SU-DHL-6 (cell line): ENCODE data around the gene PRSS21.

Experiments
- H2AFZ ChIP-seq: fragments of 200-600 bp; sonication (generic); 2 replicates; pipeline ENCODE4 v1.6.1; 2014; ENCODE audit warnings: low read depth, mild to moderate bottlenecking, moderate library complexity, mixed read lengths, antibody characterized with exemption, low read length; ENCODE audit not compliant: severe bottlenecking
- H3F3A ChIP-seq: fragments of 200-600 bp; shearing (Covaris generic); 2 replicates; pipeline ENCODE4 v1.6.0; 2016; ENCODE audit warnings: antibody characterized with exemption, mild to moderate bottlenecking; ENCODE audit not compliant: insufficient read depth
- H3K27ac ChIP-seq: fragments of 200-600 bp; sonication (generic); 2 replicates; pipeline ENCODE4 v1.5.1; 2016; ENCODE audit warnings: low read depth, mild to moderate bottlenecking, low read length, moderate library complexity, mixed read lengths
- H3K27me3 ChIP-seq: fragments of 200-600 bp; sonication (generic), shearing (Covaris generic); 2 replicates; pipeline ENCODE4 v1.6.0; 2014; ENCODE audit warnings: mild to moderate bottlenecking, low read length
- H3K36me3 ChIP-seq: fragments of 200-600 bp; sonication (generic); 2 replicates; pipeline ENCODE4 v1.6.1; 2014; ENCODE audit warnings: mild to moderate bottlenecking, low read length, mixed read lengths
- H3K4me2 ChIP-seq: fragments of 300-600, 200-600 bp; shearing (Covaris generic), sonication (generic); 2 replicates; pipeline ENCODE4 v1.6.0; 2014; ENCODE audit warnings: low read length, low read depth, mild to moderate bottlenecking; ENCODE audit not compliant: poor library complexity, severe bottlenecking
- H3K4me3 ChIP-seq: fragments of 200-600 bp; sonication (generic); 2 replicates; pipeline ENCODE4 v1.5.1; 2014; ENCODE audit warnings: antibody characterized with exemption, low read length, mild to moderate bottlenecking, mixed read lengths; ENCODE audit not compliant: insufficient read depth, poor library complexity, severe bottlenecking
- H3K79me2 ChIP-seq: fragments of 200-600 bp; sonication (generic); 2 replicates; pipeline ENCODE4 v1.6.1; 2014; ENCODE audit warnings: mild to moderate bottlenecking, low read length, moderate library complexity; ENCODE audit not compliant: insufficient read depth
- H3K9ac ChIP-seq: fragments of 200-600 bp; sonication (generic); 2 replicates; pipeline ENCODE4 v1.7.0; 2014; ENCODE audit warnings: mild to moderate bottlenecking, low read length
- H3K9me2 ChIP-seq: fragments of 200-600 bp; sonication (generic); replicated peaks from 2 replicates; pipeline ENCODE4 v1.6.1; 2014; ENCODE audit warnings: low read length; ENCODE audit not compliant: insufficient read depth
- H3K9me3 ChIP-seq: fragments of 200-600 bp; sonication (generic); 2 replicates; pipeline ENCODE4 v1.6.1; 2014; ENCODE audit warnings: low read length, mixed read lengths; ENCODE audit not compliant: insufficient read depth
- H4K20me1 ChIP-seq: fragments of 200-600 bp; sonication (generic); 2 replicates; pipeline ENCODE4 v1.6.1; 2014; ENCODE audit warnings: low read depth, mild to moderate bottlenecking, antibody characterized with exemption, low read length, moderate library complexity, mixed read lengths
- EZH2phosphoT487 ChIP-seq: fragments of 200-600 bp; sonication (generic), shearing (Covaris generic); conservative IDR thresholded peaks from 2 replicates; pipeline ENCODE4 v1.6.1; 2018; ENCODE audit warnings: mild to moderate bottlenecking, antibody characterized with exemption, low read length, moderate library complexity, mixed read lengths
- TF ChIP-seq, protein P1 (sequence below): fragments of 200-600 bp; sonication (generic); IDR thresholded peaks from one replicate; pipeline ENCODE4 v1.5.1; 2017; ENCODE audit warnings: antibody characterized with exemption, mild to moderate bottlenecking, low read length, moderate library complexity; ENCODE audit not compliant: insufficient read depth, poor library complexity, severe bottlenecking

The PRSS21 gene, protein sequence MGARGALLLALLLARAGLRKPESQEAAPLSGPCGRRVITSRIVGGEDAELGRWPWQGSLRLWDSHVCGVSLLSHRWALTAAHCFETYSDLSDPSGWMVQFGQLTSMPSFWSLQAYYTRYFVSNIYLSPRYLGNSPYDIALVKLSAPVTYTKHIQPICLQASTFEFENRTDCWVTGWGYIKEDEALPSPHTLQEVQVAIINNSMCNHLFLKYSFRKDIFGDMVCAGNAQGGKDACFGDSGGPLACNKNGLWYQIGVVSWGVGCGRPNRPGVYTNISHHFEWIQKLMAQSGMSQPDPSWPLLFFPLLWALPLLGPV

DNA sequence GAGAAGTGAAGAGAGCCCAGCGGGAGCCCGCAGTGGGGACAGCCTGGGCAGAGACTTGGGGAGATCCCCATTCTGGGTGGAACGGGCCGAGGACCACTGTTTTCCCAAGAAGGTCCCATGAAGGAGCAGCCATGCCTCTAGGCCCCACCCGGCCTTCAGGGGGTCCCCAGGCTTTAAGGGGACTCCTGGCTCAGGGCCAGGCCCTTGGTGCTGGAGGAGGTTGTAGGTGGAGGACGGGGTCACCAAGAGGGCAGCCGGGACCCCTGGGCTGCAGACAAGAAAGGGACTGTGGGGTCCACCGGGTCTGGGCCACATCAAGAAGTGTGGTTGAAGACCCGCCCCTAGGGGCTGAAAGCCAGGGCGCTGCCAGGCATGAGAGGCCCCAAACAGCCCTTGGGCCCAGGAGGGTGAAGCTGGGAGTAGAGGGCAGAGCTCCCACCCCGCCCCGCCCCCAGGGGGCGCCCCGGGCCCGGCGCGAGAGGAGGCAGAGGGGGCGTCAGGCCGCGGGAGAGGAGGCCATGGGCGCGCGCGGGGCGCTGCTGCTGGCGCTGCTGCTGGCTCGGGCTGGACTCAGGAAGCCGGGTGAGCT lies at the start of gene PRSS21:
Gene PRSS21 (plus strand): TSS at position 487 of the 589 bp plus-strand sequence. CDS start 32 bp downstream, at position 519.
- H3K9me3 ChIP-seq, result no peaks in the 10 kb centered on the region
- no peaks in the 10 kb centered on the region for H3K9me2 ChIP-seq
- no peaks in the 10 kb centered on the region for H4K20me1 ChIP-seq
- H3K9ac ChIP-seq, result no peak within 1 kb of the TSS
- H3K27me3 ChIP-seq, result no peaks in the 10 kb centered on the region
- no peaks in the 10 kb centered on the region for H3K79me2 ChIP-seq
- H3K27ac ChIP-seq, result no peak within 1 kb of the TSS
- no peak within 1 kb of the TSS for H3K4me2 ChIP-seq
- TF ChIP-seq EZH2phosphoT487, result no peak
- TF ChIP-seq, protein P1, sequence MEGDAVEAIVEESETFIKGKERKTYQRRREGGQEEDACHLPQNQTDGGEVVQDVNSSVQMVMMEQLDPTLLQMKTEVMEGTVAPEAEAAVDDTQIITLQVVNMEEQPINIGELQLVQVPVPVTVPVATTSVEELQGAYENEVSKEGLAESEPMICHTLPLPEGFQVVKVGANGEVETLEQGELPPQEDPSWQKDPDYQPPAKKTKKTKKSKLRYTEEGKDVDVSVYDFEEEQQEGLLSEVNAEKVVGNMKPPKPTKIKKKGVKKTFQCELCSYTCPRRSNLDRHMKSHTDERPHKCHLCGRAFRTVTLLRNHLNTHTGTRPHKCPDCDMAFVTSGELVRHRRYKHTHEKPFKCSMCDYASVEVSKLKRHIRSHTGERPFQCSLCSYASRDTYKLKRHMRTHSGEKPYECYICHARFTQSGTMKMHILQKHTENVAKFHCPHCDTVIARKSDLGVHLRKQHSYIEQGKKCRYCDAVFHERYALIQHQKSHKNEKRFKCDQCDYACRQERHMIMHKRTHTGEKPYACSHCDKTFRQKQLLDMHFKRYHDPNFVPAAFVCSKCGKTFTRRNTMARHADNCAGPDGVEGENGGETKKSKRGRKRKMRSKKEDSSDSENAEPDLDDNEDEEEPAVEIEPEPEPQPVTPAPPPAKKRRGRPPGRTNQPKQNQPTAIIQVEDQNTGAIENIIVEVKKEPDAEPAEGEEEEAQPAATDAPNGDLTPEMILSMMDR, result no peak
- no peaks in the 10 kb centered on the region for H3K36me3 ChIP-seq
- H2AFZ ChIP-seq, result no peak within 1 kb of the TSS
- H3F3A ChIP-seq, result no peaks in the 10 kb centered on the region
- no peak within 1 kb of the TSS for H3K4me3 ChIP-seq

DNA sequence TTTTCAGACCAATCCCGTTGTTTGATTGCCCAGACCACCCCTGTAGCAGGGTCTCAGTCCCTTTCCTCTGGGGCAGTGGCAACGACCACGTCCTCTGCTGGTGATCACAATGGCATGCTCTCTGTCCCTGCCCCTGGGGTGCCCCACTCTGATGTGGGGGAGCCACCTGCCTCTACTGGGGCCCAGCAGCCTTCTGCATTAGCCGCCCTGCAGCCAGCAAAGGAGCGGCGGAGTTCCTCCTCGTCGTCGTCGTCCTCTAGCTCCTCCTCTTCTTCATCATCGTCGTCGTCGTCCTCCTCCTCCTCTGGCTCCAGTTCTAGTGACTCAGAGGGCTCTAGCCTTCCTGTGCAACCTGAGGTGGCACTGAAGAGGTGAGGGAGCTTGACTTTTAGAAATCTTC lies 49.1 kb upstream of the PRSS21 start:
- Histone ChIP-seq H3K9ac (no peak overlapping the region), H3K27ac (no peak overlapping the region), H2AFZ (no peak overlapping the region), H3K79me2 (peaks cover 33% of the 10 kb centered on the region), H3K27me3 (no peaks in the 10 kb centered on the region), H3K9me2 (no peaks in the 10 kb centered on the region), H3K9me3 (no peaks in the 10 kb centered on the region), H3K4me3 (no peak overlapping the region), H3F3A (peaks cover 12% of the 10 kb centered on the region), H4K20me1 (peaks cover 3% of the 10 kb centered on the region; the same call in 1 of the 2 replicates), H3K36me3 (peaks cover 14% of the 10 kb centered on the region), H3K4me2 (no peak overlapping the region)
- TF ChIP-seq, protein P1, result no peak
- no peak for TF ChIP-seq EZH2phosphoT487

DNA sequence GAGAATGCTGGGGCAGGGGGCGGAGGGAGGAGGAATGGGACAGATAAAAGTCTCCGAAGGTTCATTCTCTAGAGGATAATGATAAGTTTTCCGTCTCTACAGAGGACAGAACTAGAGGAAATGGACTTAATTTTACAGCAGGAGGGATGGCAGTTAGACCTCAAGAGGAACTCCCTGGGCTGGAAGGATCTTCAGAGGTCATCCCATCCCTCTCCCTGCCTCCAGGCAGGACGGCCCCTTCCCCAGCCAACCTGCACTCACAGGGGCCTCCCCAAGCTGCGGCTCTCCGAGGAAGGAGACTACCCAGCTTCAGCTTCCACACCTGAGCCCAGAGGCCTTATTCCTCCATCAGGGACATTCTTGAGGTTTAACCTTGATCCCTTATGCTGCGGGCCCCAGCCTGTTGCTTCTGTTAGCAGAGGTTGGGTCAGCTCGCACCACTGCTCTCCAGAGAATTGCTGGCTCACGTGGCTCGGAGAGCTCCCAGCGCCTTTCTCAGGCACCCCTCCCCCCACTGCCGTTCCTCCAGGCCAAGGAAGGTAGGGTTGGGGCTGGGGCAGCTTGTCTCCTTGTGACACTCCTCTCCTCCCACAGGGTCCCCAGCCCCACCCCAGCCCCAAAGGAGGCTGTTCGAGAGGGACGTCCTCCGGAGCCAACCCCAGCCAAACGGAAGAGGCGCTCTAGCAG lies 48.5 kb upstream of the PRSS21 start:
- no peak overlapping the region for H3K4me3 ChIP-seq
- no peaks in the 10 kb centered on the region for H3K27me3 ChIP-seq
- no peak overlapping the region for H3K9ac ChIP-seq
- H3K9me3 ChIP-seq, result no peaks in the 10 kb centered on the region
- no peak overlapping the region for H3K27ac ChIP-seq
- TF ChIP-seq EZH2phosphoT487, result no peak
- TF ChIP-seq, protein P1, result no peak
- H4K20me1 ChIP-seq, result peaks cover 3% of the 10 kb centered on the region; the same call in 1 of the 2 replicates
- peaks cover 8% of the 10 kb centered on the region for H3K36me3 ChIP-seq
- peaks cover 15% of the 10 kb centered on the region for H3F3A ChIP-seq
- no peaks in the 10 kb centered on the region for H3K9me2 ChIP-seq
- no peak overlapping the region for H3K4me2 ChIP-seq
- no peak overlapping the region for H2AFZ ChIP-seq
- peaks cover 27% of the 10 kb centered on the region for H3K79me2 ChIP-seq
